Measurements from ENCODE around the gene RANBP2.
"Not testable (repeated sequence)": the region's sequence is repeated elsewhere in the genome, so short reads cannot be mapped to it uniquely, and the experiment has no call there.

DNA sequence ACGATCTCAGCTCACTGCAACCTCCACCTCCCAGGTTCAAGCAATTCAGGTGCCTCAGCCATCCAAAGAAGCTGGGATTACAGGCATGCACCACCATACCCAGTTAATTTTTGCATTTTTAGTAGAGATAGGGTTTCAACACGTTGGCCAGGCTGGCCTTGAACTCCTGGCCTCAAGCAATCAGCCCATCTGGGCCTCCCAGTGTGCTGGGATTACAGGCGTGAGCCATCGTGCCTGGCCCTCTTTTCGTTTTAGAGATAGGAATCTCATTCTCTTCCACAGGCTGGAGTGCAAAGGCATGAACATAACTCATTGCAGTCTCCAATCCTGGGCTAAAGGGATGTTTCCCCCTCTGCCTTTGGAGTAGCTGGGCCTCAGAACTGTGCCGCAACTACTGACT is 2.3 kb upstream of the RANBP2 start:
- TF ChIP-seq, protein P1, sequence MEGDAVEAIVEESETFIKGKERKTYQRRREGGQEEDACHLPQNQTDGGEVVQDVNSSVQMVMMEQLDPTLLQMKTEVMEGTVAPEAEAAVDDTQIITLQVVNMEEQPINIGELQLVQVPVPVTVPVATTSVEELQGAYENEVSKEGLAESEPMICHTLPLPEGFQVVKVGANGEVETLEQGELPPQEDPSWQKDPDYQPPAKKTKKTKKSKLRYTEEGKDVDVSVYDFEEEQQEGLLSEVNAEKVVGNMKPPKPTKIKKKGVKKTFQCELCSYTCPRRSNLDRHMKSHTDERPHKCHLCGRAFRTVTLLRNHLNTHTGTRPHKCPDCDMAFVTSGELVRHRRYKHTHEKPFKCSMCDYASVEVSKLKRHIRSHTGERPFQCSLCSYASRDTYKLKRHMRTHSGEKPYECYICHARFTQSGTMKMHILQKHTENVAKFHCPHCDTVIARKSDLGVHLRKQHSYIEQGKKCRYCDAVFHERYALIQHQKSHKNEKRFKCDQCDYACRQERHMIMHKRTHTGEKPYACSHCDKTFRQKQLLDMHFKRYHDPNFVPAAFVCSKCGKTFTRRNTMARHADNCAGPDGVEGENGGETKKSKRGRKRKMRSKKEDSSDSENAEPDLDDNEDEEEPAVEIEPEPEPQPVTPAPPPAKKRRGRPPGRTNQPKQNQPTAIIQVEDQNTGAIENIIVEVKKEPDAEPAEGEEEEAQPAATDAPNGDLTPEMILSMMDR (IDR thresholded peaks at IDR 0.05 in 2 of 3, conservative IDR thresholded peaks at IDR 0.05 in 1 of 3; ENCODE audit: control insufficient read depth in 2 of 3, extremely low read depth in 1 of 3, insufficient read depth in 1 of 3, low read depth in 3 of 3, low read length in 3 of 3) = not testable (repeated sequence)
- TF ChIP-seq, protein P2, sequence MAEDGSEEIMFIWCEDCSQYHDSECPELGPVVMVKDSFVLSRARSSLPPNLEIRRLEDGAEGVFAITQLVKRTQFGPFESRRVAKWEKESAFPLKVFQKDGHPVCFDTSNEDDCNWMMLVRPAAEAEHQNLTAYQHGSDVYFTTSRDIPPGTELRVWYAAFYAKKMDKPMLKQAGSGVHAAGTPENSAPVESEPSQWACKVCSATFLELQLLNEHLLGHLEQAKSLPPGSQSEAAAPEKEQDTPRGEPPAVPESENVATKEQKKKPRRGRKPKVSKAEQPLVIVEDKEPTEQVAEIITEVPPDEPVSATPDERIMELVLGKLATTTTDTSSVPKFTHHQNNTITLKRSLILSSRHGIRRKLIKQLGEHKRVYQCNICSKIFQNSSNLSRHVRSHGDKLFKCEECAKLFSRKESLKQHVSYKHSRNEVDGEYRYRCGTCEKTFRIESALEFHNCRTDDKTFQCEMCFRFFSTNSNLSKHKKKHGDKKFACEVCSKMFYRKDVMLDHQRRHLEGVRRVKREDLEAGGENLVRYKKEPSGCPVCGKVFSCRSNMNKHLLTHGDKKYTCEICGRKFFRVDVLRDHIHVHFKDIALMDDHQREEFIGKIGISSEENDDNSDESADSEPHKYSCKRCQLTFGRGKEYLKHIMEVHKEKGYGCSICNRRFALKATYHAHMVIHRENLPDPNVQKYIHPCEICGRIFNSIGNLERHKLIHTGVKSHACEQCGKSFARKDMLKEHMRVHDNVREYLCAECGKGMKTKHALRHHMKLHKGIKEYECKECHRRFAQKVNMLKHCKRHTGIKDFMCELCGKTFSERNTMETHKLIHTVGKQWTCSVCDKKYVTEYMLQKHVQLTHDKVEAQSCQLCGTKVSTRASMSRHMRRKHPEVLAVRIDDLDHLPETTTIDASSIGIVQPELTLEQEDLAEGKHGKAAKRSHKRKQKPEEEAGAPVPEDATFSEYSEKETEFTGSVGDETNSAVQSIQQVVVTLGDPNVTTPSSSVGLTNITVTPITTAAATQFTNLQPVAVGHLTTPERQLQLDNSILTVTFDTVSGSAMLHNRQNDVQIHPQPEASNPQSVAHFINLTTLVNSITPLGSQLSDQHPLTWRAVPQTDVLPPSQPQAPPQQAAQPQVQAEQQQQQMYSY (CRISPR knock-in tag; IDR thresholded peaks at IDR 0.05) = not testable (repeated sequence)
- not testable (repeated sequence) for TF ChIP-seq CHD4 (IDR thresholded peaks at IDR 0.05)

Data from GM12878 (cell line).